HG03457 (cell line): Measurements from ENCODE around the gene TWSG1.
"Not testable (repeated sequence)": the region's sequence is repeated elsewhere in the genome, so short reads cannot be mapped to it uniquely, and the experiment has no call there.

Experiments
- ATAC-seq: cut with Tn5 transposase; IDR thresholded peaks from one replicate; pipeline ENCODE4 v1.9.1; 2021; ENCODE audit warnings: moderate number of reproducible peaks; ENCODE audit not compliant: unreplicated experiment

TWSG1 gene

DNA sequence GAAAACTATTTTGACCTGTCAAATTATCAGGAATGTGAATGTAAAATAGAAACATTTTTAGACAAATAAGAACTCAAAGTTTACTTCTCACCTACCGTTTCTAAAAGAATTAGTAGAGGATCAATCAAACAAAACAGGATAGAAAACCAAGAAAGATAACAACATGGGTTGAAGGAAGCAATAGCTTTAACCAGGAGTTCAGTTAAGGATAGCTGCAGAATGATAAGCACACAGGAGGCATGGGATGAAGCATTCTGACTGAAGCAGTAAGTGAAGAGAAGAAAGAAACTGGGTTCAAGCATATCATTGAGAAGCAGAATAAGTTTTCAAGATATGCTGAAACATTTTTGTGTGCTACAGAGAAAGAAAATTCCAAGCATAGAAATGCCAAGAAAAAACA lies 52.3 kb downstream of the TWSG1 start:
- ATAC-seq, result no peak

DNA sequence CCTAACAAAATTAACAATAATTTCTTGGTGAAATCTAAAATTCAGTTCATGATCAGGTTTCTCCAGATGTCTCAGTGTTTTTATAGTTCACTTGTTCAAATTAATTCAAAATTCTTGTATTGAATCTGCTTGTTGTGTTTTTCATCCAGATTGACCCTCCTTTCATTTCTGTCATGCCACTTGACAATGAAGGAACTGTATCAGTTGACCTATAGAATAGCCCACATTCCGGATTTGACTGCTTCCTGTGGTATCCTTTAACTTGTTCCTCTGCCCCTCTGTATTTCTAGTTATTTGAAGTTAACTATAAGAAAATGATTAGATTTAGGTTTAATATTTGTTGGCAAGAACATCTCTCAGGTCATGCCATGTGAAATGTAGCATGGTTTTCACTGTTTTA lies 53.3 kb downstream of the TWSG1 start:
- no peak for ATAC-seq

GRCh38 chr18:9389706-9390105 lies 55.1 kb downstream of the TWSG1 start:
- ATAC-seq, result no peak

DNA sequence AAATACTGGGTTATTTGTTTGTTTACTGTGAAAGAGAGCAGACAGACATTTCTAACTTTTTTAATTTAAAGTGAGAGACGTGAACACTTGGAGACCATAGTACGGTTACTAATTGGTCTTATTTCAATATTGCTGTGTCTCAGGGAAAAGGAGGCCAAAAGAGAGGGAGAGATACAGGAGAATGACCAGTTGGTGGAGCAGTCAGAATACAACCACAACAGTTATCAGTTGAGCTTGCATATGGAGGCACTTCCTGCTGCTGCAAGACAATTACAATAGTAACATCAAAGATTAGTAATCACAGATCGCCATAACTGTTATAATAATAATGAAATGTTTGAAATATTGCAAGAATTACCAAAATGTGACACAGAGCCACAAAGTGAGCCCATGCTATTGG lies 58.2 kb downstream of the TWSG1 start:
- ATAC-seq, result no peak

DNA sequence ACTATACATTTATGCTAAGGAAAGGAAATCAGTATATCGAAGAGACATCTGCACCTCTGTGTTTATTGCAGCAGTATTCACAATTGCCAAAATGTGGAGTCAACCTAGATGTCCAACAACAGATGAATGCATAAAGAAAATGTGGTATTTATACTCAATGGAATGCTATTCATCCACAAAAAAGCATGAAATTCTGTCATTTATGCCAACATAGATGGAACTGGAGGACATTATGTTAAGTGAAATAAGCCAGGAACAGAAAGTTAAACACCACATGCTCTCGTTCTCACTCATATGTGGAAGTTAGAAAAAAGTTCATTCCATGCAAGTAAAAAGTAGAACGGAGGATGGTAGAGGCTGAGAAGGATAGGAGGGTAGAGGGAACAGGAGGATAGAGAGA lies 59.5 kb downstream of the TWSG1 start:
- no peak for ATAC-seq

DNA sequence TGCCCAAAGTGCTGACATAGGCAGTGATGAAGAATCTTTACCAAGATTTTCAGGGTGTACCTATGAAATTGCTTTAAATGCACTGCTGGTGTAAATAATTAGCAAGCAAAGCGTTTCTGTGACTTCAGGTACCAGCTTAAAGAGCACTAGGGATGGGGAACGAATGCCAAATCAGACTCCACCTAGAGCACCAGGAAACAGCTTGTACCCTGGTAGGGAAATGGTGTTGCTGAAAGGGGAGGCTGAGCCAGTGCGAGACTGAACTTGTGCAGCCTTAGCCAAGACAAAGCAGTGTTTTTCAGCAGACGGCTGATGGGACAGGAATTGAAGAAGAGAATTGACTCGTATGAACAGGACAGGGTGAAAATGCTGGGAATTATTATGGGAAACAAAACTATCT lies 65.6 kb downstream of the TWSG1 start:
- no peak for ATAC-seq

- ATAC-seq, result no peak
These were observed 66.6 kb downstream of the TWSG1 start for GRCh38 chr18:9401176-9401575.

GRCh38 chr18:9402358-9403007 lies 67.9 kb downstream of the TWSG1 start:
- not testable (repeated sequence) for ATAC-seq

- no peak for ATAC-seq
These were observed 69.4 kb downstream of the TWSG1 start for GRCh38 chr18:9403795-9404564.

DNA sequence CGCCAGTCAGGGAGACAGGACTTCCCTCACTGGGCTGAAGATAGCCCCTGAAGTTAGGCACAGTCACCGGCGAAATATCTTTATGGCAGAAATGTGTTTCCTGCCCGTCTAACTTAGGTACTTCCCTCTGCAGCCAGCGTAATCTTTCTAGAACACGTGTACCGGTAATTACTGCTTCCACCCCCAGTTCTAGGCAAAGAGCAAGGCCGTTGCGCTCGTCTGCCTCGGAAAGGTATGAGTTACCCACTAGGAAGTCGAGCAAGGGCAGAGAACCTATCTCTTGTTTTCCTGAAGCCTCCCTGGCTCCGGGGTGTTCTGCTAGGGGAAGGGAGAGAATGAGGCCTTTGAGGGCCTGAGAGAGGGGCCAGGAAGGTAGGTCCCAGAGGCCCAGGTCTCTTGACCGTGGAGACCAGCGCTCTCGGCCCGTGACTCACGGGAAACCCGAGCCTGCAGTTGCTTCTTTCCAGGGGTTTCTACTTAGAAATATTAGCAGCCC lies 70.0 kb downstream of the TWSG1 start:
- ATAC-seq, result no peak

GRCh38 chr18:9405130-9405529 lies 70.6 kb downstream of the TWSG1 start:
- no peak for ATAC-seq

- no peak for ATAC-seq
These were observed 71.4 kb downstream of the TWSG1 start for GRCh38 chr18:9405977-9406376.

DNA sequence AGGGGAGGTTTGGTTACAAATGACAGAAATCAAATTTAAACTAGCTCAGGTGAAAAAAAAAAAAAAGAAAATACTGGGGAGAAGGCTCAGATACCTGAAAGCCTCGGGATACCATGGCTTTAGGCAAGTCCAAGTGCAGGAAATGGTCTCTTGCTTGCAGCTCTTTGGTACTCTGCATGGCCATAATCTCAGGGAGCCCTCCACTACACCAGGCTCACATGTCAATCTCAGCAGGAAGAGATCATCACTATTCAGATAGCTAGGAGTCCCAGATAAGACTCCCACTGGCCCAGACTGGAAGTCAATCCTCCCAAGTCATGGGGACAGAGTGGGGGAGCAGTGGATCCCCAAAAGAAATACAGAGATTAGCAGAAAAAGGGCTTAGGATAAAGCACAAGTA lies 75.9 kb downstream of the TWSG1 start:
- no peak for ATAC-seq

GRCh38 chr18:9413576-9413975 lies 79.0 kb downstream of the TWSG1 start:
- no peak for ATAC-seq

GRCh38 chr18:9416563-9417072 lies 82.0 kb downstream of the TWSG1 start:
- ATAC-seq, result no peak

GRCh38 chr18:9417073-9417851 lies 82.7 kb downstream of the TWSG1 start:
- no peak for ATAC-seq

DNA sequence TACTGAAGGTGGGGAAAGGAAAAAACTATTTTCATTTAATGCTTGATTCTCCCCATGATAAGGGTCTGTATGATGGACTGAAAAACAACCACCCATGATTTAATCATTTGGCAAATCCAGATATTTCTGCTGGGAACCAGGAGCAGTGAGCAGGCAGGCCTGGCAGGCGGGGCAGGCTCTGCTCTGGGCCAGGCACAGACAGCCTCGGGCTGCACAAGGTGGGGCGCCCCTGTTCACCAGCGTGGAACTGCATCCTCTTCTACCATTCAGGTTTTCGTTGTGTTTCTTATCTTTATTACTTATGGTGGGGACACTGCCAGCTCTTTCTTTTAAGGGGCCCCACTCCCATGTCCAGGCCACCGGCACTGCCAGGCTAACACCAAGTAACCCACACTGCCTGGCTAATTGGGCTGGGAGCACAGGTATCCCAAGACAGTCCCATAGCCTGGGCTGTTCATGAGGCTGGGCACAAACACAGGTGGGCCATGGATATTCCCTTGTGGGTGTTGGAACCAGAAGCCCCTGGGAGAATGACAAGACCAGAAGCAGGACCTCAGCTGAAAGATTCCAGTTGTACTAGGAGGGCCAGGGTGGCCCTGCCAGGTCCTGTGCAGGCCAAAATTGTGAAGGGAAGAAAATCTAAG lies 83.6 kb downstream of the TWSG1 start:
- no peak for ATAC-seq

- no peak for ATAC-seq
These were observed 85.5 kb downstream of the TWSG1 start for GRCh38 chr18:9419956-9420631.

DNA sequence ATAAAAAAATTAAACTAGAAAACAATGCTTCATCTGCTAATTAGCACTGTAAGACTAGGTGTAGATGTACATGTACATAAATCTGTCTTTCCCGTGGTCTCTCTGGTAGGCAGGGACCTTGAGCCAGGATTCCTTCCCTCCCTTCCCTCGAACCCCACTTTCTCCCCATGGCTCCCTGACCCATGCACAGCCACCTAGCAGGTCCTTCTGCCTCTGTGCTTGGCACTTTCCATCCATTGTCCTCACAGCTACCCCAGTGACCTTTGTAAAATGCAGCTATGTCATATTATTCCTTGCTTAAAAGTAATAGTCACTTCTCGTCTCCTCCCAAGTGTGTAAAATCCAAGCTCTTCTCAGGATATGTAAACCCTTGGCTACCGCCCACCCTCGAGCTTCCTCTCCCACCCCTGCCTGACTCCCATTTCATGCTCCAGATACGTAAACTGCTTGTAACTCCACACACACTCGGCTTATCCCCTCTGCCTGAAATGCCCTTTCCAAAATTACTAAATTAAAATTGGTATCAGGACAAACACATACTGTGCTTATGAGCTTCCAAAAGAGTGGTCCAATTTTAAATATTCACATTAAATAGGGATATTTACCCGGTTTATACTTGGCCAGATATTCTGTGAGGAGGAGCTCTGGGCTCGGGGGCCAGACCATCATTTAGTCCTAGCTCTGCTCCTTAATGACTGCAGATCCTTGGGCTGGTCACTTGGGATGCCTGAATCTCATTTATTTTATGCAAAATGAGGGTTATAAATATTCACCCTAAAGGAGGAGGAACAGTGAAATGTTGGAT lies 86.7 kb downstream of the TWSG1 start:
- ATAC-seq, result no peak

- no peak for ATAC-seq
These were observed 87.3 kb downstream of the TWSG1 start for GRCh38 chr18:9421901-9422327.
